ENCODE results near the gene CELF5. TPM values are rescaled to one million over a fixed set of nuclear protein-coding genes. Genes with fewer than 3 reads are reported as not detected.

The CELF5 gene
- total RNA-seq, 1 experiment from 2014 or later = 7.7 TPM

DNA sequence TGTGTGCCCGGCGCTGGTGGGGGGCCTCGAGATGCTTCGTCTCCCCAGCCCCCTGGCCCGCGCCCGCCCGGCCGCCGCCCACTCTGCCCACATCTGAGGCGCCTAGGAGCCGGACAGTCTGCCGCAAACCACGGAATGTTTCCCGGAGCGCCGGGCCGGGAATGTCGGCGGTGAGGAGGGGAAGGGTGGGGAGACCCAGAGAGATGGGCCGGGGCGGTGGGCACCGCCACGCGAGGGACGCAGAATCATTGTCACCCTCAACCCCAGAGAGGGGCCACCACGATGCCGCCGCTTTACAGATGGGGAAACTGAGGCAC, 95.9 kb downstream of the CELF5 start:
- Mint-ChIP-seq H3K9me3 (no peaks in the 10 kb centered on the region; the same call in 1 of the 2 replicates), H3K4me1 (no peaks in the 10 kb centered on the region), H3K4me3 (no peak overlapping the region), H3K27me3 (ENCODE audit: low read depth) (peaks cover 4% of the 10 kb centered on the region; the same call in 1 of the 2 replicates), H3K27ac (no peak overlapping the region), H3K36me3 (no peaks in the 10 kb centered on the region)
- no peak for TF ChIP-seq NFATC4 (CRISPR knock-in tag; IDR thresholded peaks at IDR 0.05)
- peak; percentile 68 for TF ChIP-seq PRDM15 (CRISPR knock-in tag; IDR thresholded peaks at IDR 0.05)
- CTCF ChIA-PET = no interaction called here
- ATAC-seq (no peak), DNase-seq (ENCODE audit: low spot score) (no peak)
- POLR2A ChIA-PET = no interaction called here

GRCh38 chr19:3320853-3321252, 96.4 kb downstream of the CELF5 start:
- H3K4me1 Mint-ChIP-seq = no peaks in the 10 kb centered on the region
- ChIA-PET POLR2A (no interaction called here), CTCF (interaction anchor here (1.1 kb wide), 1 partner anchor 109 kb away, joined by 3 read pairs; no protein-coding TSS in a partner anchor)
- peak; percentile 84; the same call in 1 of the 2 replicates for TF ChIP-seq GTF2I (CRISPR knock-in tag; conservative IDR thresholded peaks at IDR 0.05)
- TF ChIP-seq, protein P1, sequence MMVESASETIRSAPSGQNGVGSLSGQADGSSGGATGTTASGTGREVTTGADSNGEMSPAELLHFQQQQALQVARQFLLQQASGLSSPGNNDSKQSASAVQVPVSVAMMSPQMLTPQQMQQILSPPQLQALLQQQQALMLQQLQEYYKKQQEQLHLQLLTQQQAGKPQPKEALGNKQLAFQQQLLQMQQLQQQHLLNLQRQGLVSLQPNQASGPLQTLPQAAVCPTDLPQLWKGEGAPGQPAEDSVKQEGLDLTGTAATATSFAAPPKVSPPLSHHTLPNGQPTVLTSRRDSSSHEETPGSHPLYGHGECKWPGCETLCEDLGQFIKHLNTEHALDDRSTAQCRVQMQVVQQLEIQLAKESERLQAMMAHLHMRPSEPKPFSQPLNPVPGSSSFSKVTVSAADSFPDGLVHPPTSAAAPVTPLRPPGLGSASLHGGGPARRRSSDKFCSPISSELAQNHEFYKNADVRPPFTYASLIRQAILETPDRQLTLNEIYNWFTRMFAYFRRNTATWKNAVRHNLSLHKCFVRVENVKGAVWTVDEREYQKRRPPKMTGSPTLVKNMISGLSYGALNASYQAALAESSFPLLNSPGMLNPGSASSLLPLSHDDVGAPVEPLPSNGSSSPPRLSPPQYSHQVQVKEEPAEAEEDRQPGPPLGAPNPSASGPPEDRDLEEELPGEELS (CRISPR knock-in tag; IDR thresholded peaks at IDR 0.05) = no peak
- DNase-seq (ENCODE audit: low spot score) (no peak), ATAC-seq (no peak)
- peaks cover 4% of the 10 kb centered on the region; the same call in 1 of the 2 replicates for H3K27me3 Mint-ChIP-seq (ENCODE audit: low read depth)
- no peaks in the 10 kb centered on the region; the same call in 1 of the 2 replicates for H3K9me3 Mint-ChIP-seq
- no peak overlapping the region for H3K4me3 Mint-ChIP-seq
- H3K36me3 Mint-ChIP-seq = no peaks in the 10 kb centered on the region
- H3K27ac Mint-ChIP-seq = no peak overlapping the region

DNA sequence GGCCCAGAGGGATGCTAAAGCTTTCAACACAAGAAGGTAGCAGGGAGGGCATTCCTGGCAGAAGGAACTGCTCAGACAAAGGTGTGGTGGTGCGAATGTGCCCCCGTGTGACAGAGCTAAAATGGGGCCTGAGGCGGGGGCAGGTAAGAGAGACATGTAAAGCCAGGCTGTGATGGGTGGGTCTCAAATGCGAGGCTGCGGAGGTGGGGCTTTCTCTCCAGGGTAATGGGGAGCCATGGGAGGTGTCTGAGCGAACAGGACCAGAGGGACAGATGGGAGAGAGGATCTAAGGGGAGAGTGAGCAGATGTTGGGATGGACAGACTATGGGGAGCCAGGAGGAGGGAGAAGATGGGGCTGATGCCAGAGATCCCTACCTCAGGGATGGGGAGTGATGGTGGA, 97.2 kb downstream of the CELF5 start:
- ATAC-seq (no peak), DNase-seq (ENCODE audit: low spot score) (no peak)
- Mint-ChIP-seq H3K4me3 (no peak overlapping the region), H3K4me1 (no peaks in the 10 kb centered on the region), H3K36me3 (no peaks in the 10 kb centered on the region), H3K27me3 (ENCODE audit: low read depth) (peaks cover 4% of the 10 kb centered on the region; the same call in 1 of the 2 replicates), H3K9me3 (no peaks in the 10 kb centered on the region; the same call in 1 of the 2 replicates), H3K27ac (no peak overlapping the region)
- ChIA-PET CTCF (interaction anchor here (0.6 to 1.1 kb wide), 2 partner anchors 55 to 108 kb away, joined by 3 read pairs; no protein-coding TSS in a partner anchor), POLR2A (no interaction called here)
- no peak for TF ChIP-seq ZNF416 (CRISPR knock-in tag; IDR thresholded peaks at IDR 0.05)

DNA sequence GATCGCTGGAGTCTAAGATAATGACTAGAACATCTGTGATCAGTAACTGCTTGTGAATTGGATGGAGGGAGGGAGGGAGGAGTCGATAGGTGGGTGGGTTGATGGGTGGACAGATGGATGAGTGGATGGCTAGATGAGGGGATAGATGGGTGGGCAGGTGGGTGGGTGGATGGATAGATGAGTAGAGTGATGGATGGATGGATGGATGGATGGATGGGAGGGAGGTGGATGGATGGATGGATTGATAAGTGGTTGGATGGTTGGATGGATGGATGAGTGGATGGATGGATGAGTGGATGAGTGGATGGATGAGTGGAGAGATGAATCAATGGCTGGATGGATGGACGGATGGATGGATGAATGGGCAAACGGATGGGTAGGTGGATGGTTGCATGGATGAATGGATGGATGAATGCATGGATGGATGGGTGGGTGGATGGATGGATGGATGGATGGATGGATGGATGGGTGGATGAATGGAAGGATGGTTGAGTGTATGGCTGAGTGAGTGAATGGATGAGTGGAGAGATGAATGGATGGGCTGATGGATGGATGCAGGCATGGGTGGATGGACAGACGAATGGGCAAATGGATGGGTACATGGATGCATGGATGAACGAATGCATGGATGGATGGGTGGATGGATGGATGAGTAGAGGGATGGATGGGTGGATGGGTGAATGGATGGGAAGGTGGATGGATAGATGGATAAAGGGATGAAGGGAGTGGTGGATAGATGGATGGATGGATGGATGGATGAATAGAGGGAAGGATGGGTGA, 97.9 kb downstream of the CELF5 start:
- H3K27ac Mint-ChIP-seq = no peak overlapping the region
- peaks cover 4% of the 10 kb centered on the region; the same call in 1 of the 2 replicates for H3K27me3 Mint-ChIP-seq (ENCODE audit: low read depth)
- H3K36me3 Mint-ChIP-seq = no peaks in the 10 kb centered on the region
- DNase-seq (ENCODE audit: low spot score) (no peak), ATAC-seq (no peak)
- POLR2A ChIA-PET = no interaction called here
- H3K4me3 Mint-ChIP-seq = no peak overlapping the region
- TF ChIP-seq ETV6 (CRISPR knock-in tag; IDR thresholded peaks at IDR 0.05) = no peak
- TF ChIP-seq ZSCAN18 (CRISPR knock-in tag; IDR thresholded peaks at IDR 0.05) = no peak
- TF ChIP-seq, protein P2, sequence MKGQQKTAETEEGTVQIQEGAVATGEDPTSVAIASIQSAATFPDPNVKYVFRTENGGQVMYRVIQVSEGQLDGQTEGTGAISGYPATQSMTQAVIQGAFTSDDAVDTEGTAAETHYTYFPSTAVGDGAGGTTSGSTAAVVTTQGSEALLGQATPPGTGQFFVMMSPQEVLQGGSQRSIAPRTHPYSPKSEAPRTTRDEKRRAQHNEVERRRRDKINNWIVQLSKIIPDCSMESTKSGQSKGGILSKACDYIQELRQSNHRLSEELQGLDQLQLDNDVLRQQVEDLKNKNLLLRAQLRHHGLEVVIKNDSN (CRISPR knock-in tag; IDR thresholded peaks at IDR 0.05) = no peak
- no peak for TF ChIP-seq SMAD3 (CRISPR knock-in tag; IDR thresholded peaks at IDR 0.05; ENCODE audit: borderline replicate concordance)
- no peak for TF ChIP-seq ZBTB43 (CRISPR knock-in tag; IDR thresholded peaks at IDR 0.05)
- CTCF ChIA-PET = interaction anchor here (0.6 to 0.9 kb wide), 2 partner anchors 8 to 55 kb away, joined by 3 read pairs; no protein-coding TSS in a partner anchor
- H3K9me3 Mint-ChIP-seq = no peaks in the 10 kb centered on the region; the same call in 1 of the 2 replicates
- H3K4me1 Mint-ChIP-seq = no peaks in the 10 kb centered on the region
